Epidermal melanocyte (primary cell): ENCODE results near the gene ANKH.

ENCODE experiments used
- DNase-seq: peaks from one replicate; pipeline ENCODE4 v3.0.0; 2011; ENCODE audit warnings: low spot score; ENCODE audit not compliant: insufficient read length

The ANKH gene

GRCh38 chr5:14696057-14696456 is 175.5 kb downstream of the ANKH start:
- DNase-seq = no peak

- no peak for DNase-seq
These were observed 176.4 kb downstream of the ANKH start for GRCh38 chr5:14695152-14695551.

- DNase-seq = no peak
These were observed 178.5 kb downstream of the ANKH start for GRCh38 chr5:14693070-14693469.

- DNase-seq = no peak
These were observed 184.4 kb downstream of the ANKH start for GRCh38 chr5:14687023-14687665.

- DNase-seq = no peak
These were observed 185.1 kb downstream of the ANKH start for GRCh38 chr5:14686517-14686916.

- peak; percentile 72 for DNase-seq
These were observed 185.8 kb downstream of the ANKH start for GRCh38 chr5:14685757-14686156.

- no peak for DNase-seq
These were observed 186.8 kb downstream of the ANKH start for GRCh38 chr5:14684757-14685156.

GRCh38 chr5:14683906-14684455 is 187.6 kb downstream of the ANKH start:
- DNase-seq = no peak

- no peak for DNase-seq
These were observed 190.3 kb downstream of the ANKH start for GRCh38 chr5:14681236-14681752.

GRCh38 chr5:14679595-14679994 is 192.0 kb downstream of the ANKH start:
- DNase-seq = no peak

GRCh38 chr5:14678773-14679334 is 192.7 kb downstream of the ANKH start:
- no peak for DNase-seq

GRCh38 chr5:14676320-14676719 is 195.3 kb downstream of the ANKH start:
- DNase-seq = no peak

- DNase-seq = no peak
These were observed 195.7 kb downstream of the ANKH start for GRCh38 chr5:14675865-14676300.

- DNase-seq = no peak
These were observed 196.4 kb downstream of the ANKH start for GRCh38 chr5:14674983-14675854.

GRCh38 chr5:14673443-14673842 is 198.1 kb downstream of the ANKH start:
- no peak for DNase-seq

- DNase-seq = no peak
These were observed 198.8 kb downstream of the ANKH start for GRCh38 chr5:14672484-14673394.

- DNase-seq = no peak
These were observed 199.5 kb downstream of the ANKH start for GRCh38 chr5:14672082-14672481.

- no peak for DNase-seq
These were observed 200.2 kb downstream of the ANKH start for GRCh38 chr5:14671414-14671813.

- DNase-seq = no peak
These were observed 201.6 kb downstream of the ANKH start for GRCh38 chr5:14669975-14670374.

GRCh38 chr5:14669415-14669814 is 202.2 kb downstream of the ANKH start:
- DNase-seq = no peak

GRCh38 chr5:14668181-14668591 is 203.4 kb downstream of the ANKH start:
- DNase-seq = no peak
